Right lobe of liver (tissue), 6 donors: Measurements from ENCODE around the gene ARHGAP23. TPM values are rescaled to one million over a fixed set of nuclear protein-coding genes. Genes with fewer than 3 reads are reported as not detected.
"Not testable (repeated sequence)": the region's sequence is repeated elsewhere in the genome, so short reads cannot be mapped to it uniquely, and the experiment has no call there.

Experiments used
- ATAC-seq, 4 donors: fragments of 200-7000 bp; cut with Tn5 transposase; one replicate each; pipeline ENCODE4 v1.9.1; 2020; ENCODE audit warnings: mild to moderate bottlenecking in 4 of 4, moderate library complexity in 4 of 4
- DNase-seq, 3 donors: peaks; one replicate each; pipeline ENCODE4 v3.0.0-alpha.2; 2020
- H3K27ac ChIP-seq, 3 donors: fragments of 200-600 bp; one replicate each; pipeline ENCODE4 v1.8.0; 2022
- H3K27me3 ChIP-seq, 2 donors: fragments of 200-600 bp; one replicate each; pipeline ENCODE4 v1.8.0; 2022
- H3K36me3 ChIP-seq, 4 donors: fragments of 200-600 bp; sonication (generic) in 1 of 4; one replicate each; pipeline versions ENCODE4 v1.5.1 to v1.8.0; 2017 to 2022; ENCODE audit warnings: control low read depth in 1 of 4
- H3K4me1 ChIP-seq, 4 donors: fragments of 200-600 bp; sonication (generic) in 1 of 4; one replicate each; pipeline versions ENCODE4 v1.5.1 to v1.8.0; 2017 to 2022; ENCODE audit warnings: control low read depth in 1 of 4
- H3K4me3 ChIP-seq, 3 donors: fragments of 200-600 bp; one replicate each; pipeline ENCODE4 v1.8.0; 2022
- H3K9me3 ChIP-seq, 4 donors: fragments of 200-600 bp; sonication (generic) in 1 of 4; one replicate each; pipeline versions ENCODE4 v1.5.1 to v1.8.0; 2017 to 2022; ENCODE audit warnings: control low read depth in 1 of 4
- POLR2A ChIP-seq: fragments of 450-650 bp; IDR thresholded peaks from one replicate; pipeline ENCODE4 v1.6.1; 2017; ENCODE audit warnings: antibody characterized with exemption, mild to moderate bottlenecking
- WGBS: methylation state at CpG from one replicate; pipeline ENCODE4 v1.1.6; 2018; ENCODE audit warnings: low coverage, low lambda C conversion rate; ENCODE audit not compliant: insufficient coverage; ENCODE audit errors: missing lambda C conversion rate; 5-methylcytosine and 5-hydroxymethylcytosine counted together
- intact Hi-C, 2 donors: fragments of 100-400 bp; cut with DNase I; formaldehyde crosslinking; loops; one replicate each; pipeline versions ENCODE4 v1.11.2 to v1.14.1; 2022
- total RNA-seq, 6 experiments: library from RNA; depleted of rRNA in 2 of 6; stranded (reverse); fragments of >200 nt in 2 of 6; fragmentation: NEBNext Ultra II Directional in 3 of 6; extraction: Animal tissue kit (Norgen Biotek cat#: 25700) in 3 of 6; gene quantifications; one replicate each; pipeline versions ENCODE4 v1.1.0 to v1.2.4, GENCODE V29; 2016 to 2023
- TF ChIP-seq, protein P1 (sequence below), 4 donors: fragments of 200-600 bp in 3 of 4; fragments of 450-650 bp in 1 of 4; IDR thresholded peaks; one replicate each; pipeline versions ENCODE4 v1.5.1 to v1.8.0; 2016 to 2022; ENCODE audit warnings: antibody characterized with exemption in 4 of 4, mild to moderate bottlenecking in 2 of 4
- donor health status: DM: no; HTN: yes; CAD: no.
- donor health status: DM: no; HTN: no; CAD: no.
- donor health status: DM: no; HTN: no; CAD: no.
- donor health status: DM: no; HTN: yes; CAD: no.
- donor health status: DM: no; HTN: yes; CAD: no.

ARHGAP23 gene
- total RNA-seq, 6 experiments from 2014 or later = 1.4 to 9.5 (median 3.8) TPM

DNA sequence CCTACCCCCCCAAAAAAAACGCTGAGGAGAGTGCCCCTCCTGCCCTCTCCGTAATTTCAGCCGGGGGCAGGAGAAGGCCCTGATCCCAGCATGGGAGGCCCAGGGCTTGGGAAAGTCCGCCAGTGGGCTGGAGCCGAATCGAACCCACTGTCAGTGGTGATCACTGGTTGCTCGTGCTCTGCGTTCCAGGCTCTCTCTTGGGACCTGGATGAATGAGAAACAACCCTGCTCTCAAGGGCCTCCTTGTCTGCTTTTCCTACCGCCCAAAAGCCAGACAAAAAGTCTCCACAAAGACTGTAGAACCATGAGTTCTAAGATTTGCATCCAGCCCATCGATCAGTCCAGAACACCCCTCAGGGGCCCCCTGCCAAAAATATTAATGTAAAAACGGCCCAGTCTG lies 8.1 kb downstream of the ARHGAP23 start:
- no peak overlapping the region for H3K27ac ChIP-seq

DNA sequence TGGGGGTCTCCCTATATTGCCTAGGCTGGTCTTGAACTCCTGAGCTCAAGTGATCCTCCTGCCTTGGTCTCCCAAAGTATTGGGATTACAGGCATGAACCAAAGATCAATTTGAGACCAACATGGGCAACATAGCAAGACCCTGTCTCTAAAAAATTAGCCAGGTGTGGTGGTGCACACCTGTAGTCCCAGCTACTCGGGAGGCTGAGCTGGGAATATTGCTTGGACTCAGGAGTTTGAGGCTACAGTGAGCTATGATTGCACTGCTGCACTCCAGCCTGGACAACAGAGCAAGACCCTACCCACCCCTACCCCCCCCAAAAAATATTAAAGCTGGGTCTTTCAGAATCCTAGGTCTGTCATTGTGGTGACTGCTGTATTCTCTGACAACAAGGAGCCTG lies 9.0 kb downstream of the ARHGAP23 start:
- intact Hi-C loops, H3K9me3 ChIP-seq, H3K27ac ChIP-seq, DNase-seq, ATAC-seq, H3K36me3 ChIP-seq, H3K4me1 ChIP-seq, H3K27me3 ChIP-seq, H3K4me3 ChIP-seq: not testable (repeated sequence)
- WGBS = 80% methylated on average over 1 of the region's 1 CpG

More for the DNA sequence above, 8.1 kb downstream of the ARHGAP23 start:
- peak in 1 of 3 donors; percentile 31 for DNase-seq
- Histone ChIP-seq H3K9me3 (no peaks in the 10 kb centered on the region), H3K36me3 (no peaks in the 10 kb centered on the region), H3K27me3 (no peaks in the 10 kb centered on the region), H3K4me3 (no peak overlapping the region), H3K4me1 (no peaks in the 10 kb centered on the region)
- intact Hi-C loops = no loop called here
- 46% methylated on average over 6 of the region's 11 CpGs for WGBS
- ATAC-seq = no peak
- no peak for TF ChIP-seq POLR2A
- TF ChIP-seq, protein P1, sequence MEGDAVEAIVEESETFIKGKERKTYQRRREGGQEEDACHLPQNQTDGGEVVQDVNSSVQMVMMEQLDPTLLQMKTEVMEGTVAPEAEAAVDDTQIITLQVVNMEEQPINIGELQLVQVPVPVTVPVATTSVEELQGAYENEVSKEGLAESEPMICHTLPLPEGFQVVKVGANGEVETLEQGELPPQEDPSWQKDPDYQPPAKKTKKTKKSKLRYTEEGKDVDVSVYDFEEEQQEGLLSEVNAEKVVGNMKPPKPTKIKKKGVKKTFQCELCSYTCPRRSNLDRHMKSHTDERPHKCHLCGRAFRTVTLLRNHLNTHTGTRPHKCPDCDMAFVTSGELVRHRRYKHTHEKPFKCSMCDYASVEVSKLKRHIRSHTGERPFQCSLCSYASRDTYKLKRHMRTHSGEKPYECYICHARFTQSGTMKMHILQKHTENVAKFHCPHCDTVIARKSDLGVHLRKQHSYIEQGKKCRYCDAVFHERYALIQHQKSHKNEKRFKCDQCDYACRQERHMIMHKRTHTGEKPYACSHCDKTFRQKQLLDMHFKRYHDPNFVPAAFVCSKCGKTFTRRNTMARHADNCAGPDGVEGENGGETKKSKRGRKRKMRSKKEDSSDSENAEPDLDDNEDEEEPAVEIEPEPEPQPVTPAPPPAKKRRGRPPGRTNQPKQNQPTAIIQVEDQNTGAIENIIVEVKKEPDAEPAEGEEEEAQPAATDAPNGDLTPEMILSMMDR (IDR thresholded peaks at IDR 0.05) = no peak

DNA sequence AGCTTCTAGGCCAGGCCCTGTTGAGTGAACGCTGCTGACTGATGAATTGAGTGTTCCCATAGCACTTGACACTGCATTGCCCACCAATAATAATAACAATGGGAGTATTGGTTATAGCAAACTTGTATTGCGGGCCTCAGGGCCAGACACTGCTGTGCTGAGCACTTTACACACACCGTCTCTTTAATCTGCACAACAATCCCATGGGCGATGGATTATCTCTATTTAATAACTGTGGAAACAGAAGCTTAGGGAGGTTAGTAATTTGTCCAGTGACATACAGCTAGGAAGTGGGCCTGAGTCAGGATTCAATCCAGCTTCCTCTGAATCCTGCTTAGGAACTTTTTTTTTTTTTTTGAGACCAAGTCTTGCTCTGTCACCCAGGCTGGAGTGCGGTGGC lies 11.2 kb downstream of the ARHGAP23 start:
- DNase-seq (no peak), ATAC-seq (peak in 1 of 4 donors; percentile 6)
- no peak for TF ChIP-seq POLR2A
- TF ChIP-seq, protein P1 (IDR thresholded peaks at IDR 0.05) = no peak
- no peaks in the 10 kb centered on the region for H3K9me3 ChIP-seq
- WGBS = 76% methylated on average over 4 of the region's 5 CpGs
- no peak overlapping the region for H3K27ac ChIP-seq
- H3K27me3 ChIP-seq = no peaks in the 10 kb centered on the region
- intact Hi-C loops = no loop called here
- no peaks in the 10 kb centered on the region for H3K4me1 ChIP-seq
- H3K4me3 ChIP-seq = no peak overlapping the region
- no peaks in the 10 kb centered on the region for H3K36me3 ChIP-seq

DNA sequence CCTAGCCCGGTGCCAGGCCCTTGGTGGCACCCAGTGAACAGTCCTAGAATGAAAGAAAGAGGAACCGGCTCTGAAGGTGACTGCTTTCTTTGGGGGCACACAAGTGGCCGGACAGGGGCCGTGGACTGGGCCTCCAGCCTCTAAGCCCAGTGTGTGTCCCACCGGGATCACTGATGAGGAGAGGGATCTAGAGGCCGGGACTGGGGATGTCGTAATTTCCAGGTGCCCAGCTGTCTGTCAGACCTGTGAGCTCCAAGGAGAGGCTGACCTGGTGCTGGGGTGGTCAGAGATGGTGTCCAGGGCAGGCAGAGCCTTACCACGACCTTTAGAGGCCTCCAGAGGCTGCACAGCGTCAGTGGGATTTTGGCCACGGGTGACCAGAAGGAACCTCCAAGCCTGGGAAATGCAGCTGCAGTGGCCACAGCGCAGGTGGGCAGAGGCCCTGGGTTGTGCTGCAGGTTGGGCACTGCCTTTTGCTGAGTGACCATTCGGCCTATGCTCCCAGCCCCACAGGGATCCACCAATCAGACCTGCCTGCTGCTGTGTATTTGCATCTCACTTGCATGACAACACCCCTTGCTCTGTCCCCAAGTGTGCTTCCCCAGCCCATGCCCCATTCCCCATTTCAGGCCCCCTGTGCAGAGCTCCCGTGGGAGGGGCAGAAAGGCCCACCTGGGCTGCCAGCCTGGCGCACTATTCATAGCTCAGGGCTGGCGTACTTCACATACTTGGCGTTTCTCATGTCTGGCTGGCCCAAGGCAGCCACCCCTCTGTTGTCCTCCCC lies 12.5 kb downstream of the ARHGAP23 start:
- Histone ChIP-seq H3K36me3 (no peaks in the 10 kb centered on the region), H3K27me3 (no peaks in the 10 kb centered on the region), H3K4me1 (no peaks in the 10 kb centered on the region), H3K27ac (no peak overlapping the region), H3K4me3 (no peak overlapping the region), H3K9me3 (no peaks in the 10 kb centered on the region)
- WGBS = 71% methylated on average over 7 of the region's 16 CpGs
- no peak for ATAC-seq
- DNase-seq = peak in 1 of 3 donors; percentile 44
- TF ChIP-seq, protein P1 (IDR thresholded peaks at IDR 0.05) = no peak
- TF ChIP-seq POLR2A = no peak
- intact Hi-C loops = no loop called here

DNA sequence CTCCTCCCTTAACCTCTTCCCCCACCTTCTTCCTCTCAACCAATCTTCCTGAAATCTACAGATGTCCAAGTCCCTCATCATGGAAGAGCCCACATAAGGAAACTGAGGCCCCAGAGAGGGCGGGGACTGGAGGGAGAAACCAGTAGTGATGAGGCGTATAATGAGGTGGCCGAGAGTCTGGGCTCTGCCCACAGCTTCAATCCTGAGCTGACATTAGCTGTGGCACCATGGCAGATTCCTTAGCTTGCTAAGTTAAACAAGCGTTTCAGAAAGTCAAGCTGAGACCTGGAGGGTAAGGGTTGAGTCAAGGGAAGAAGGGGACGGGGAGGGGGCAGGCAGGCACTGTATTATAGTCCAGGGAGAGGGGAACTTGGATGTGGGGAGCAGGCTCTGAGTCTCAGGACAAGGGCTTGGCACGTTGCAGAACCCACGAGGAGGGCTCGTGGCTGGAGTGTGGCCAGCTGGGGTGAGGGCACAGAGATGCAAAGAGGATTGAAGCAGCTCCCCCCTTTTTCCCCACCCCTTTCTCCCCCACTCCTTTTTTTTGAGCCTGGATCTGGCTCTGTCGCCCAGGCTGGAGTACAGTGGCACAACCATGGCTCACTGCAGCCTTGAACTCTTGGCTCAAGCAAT lies 13.3 kb downstream of the ARHGAP23 start:
- Histone ChIP-seq H3K27ac (no peak overlapping the region), H3K4me1 (no peaks in the 10 kb centered on the region), H3K27me3 (no peaks in the 10 kb centered on the region), H3K9me3 (no peaks in the 10 kb centered on the region), H3K36me3 (no peaks in the 10 kb centered on the region), H3K4me3 (no peak overlapping the region)
- DNase-seq (peak in 1 of 3 donors; percentile 41), ATAC-seq (no peak)
- intact Hi-C loops = no loop called here
- 61% methylated on average over 8 of the region's 9 CpGs for WGBS
- TF ChIP-seq, protein P1 (IDR thresholded peaks at IDR 0.05) = no peak
- TF ChIP-seq POLR2A = no peak
